Ramos (cell line): Measurements from ENCODE around the gene ATP6V1G1.

Source experiments
- in situ Hi-C: fragments of 300-500 bp; cut with MboI; formaldehyde crosslinking; loops from one replicate; pipeline ENCODE4 v1.14.3; 2022; ENCODE audit warnings: low sequenced_read_pairs; ENCODE audit not compliant: unreplicated experiment

The ATP6V1G1 gene

GRCh38 chr9:114643001-114643400, 55.4 kb downstream of the ATP6V1G1 start:
- in situ Hi-C loops: no loop called here

GRCh38 chr9:114643896-114644295, 56.3 kb downstream of the ATP6V1G1 start:
- in situ Hi-C loops: no loop called here
